Measurements from ENCODE around the gene ITGB3. TPM values are rescaled to one million over a fixed set of nuclear protein-coding genes. Genes with fewer than 3 reads are reported as not detected.

ITGB3 gene
- total RNA-seq, 2 donors from 2014 or later, result 2.0 to 2.1 TPM

- TF ChIP-seq CTCF (IDR thresholded peaks at IDR 0.05), result no peak
- TF ChIP-seq POLR2A (IDR thresholded peaks at IDR 0.05), result no peak
- DNase-seq (peak in 3 of 4 donors; percentile 19 to 39 (median 30)), ATAC-seq (peak; percentile 28)
- intact Hi-C loops (cut with DNase I), result no loop called here
- Histone ChIP-seq H3K36me3 (replicated peaks in 1 of 2; ENCODE audit: insufficient read depth in 1 of 2, low read depth in 2 of 2) (no peaks in the 10 kb centered on the region), H3K27me3 (no peaks in the 10 kb centered on the region), H3K9me3 (no peaks in the 10 kb centered on the region), H3K4me3 (no peak overlapping the region), H3K4me1 (peaks cover 25% of the 10 kb centered on the region), H3K27ac (peak overlapping the region in 2 of 4 donors; percentile 23 to 43)
- WGBS, 2 donors, result 70 to 79% methylated on average over 10 of the region's 10 CpGs
These were observed 25.6 kb downstream of the ITGB3 start for GRCh38 chr17:47279062-47279801.

- Histone ChIP-seq H3K9me3 (no peaks in the 10 kb centered on the region), H3K4me3 (no peak overlapping the region), H3K27me3 (no peaks in the 10 kb centered on the region), H3K36me3 (replicated peaks in 1 of 2; ENCODE audit: insufficient read depth in 1 of 2, low read depth in 2 of 2) (no peaks in the 10 kb centered on the region), H3K27ac (peak overlapping the region in 1 of 4 donors; percentile 43), H3K4me1 (peaks cover 20% of the 10 kb centered on the region)
- DNase-seq (no peak), ATAC-seq (no peak)
- 83 to 88% methylated on average over 14 of the region's 14 CpGs for WGBS, 2 donors
- TF ChIP-seq POLR2A (IDR thresholded peaks at IDR 0.05) (no peak), CTCF (IDR thresholded peaks at IDR 0.05) (no peak)
- intact Hi-C loops (cut with DNase I), result no loop called here
These were observed 26.6 kb downstream of the ITGB3 start for GRCh38 chr17:47280072-47280811.

- DNase-seq (no peak), ATAC-seq (no peak)
- no peak overlapping the region for H3K4me3 ChIP-seq
- H3K4me1 ChIP-seq, result peaks cover 10% of the 10 kb centered on the region
- WGBS, 2 donors, result 86% methylated on average over 6 of the region's 6 CpGs
- intact Hi-C loops (cut with DNase I), result no loop called here
- no peaks in the 10 kb centered on the region for H3K9me3 ChIP-seq
- H3K36me3 ChIP-seq (replicated peaks in 1 of 2; ENCODE audit: insufficient read depth in 1 of 2, low read depth in 2 of 2), result no peaks in the 10 kb centered on the region
- no peaks in the 10 kb centered on the region for H3K27me3 ChIP-seq
- no peak for TF ChIP-seq CTCF (IDR thresholded peaks at IDR 0.05)
- TF ChIP-seq POLR2A (IDR thresholded peaks at IDR 0.05), result no peak
- no peak overlapping the region for H3K27ac ChIP-seq
These were observed 27.6 kb downstream of the ITGB3 start for GRCh38 chr17:47281216-47281615.

- no peak overlapping the region for H3K27ac ChIP-seq
- no peaks in the 10 kb centered on the region for H3K4me1 ChIP-seq
- H3K36me3 ChIP-seq (replicated peaks in 1 of 2; ENCODE audit: insufficient read depth in 1 of 2, low read depth in 2 of 2), result no peaks in the 10 kb centered on the region
- WGBS, 2 donors, result 72 to 73% methylated on average over 6 of the region's 6 CpGs
- H3K4me3 ChIP-seq, result no peak overlapping the region
- H3K27me3 ChIP-seq, result no peaks in the 10 kb centered on the region
- no peak for DNase-seq
- intact Hi-C loops (cut with DNase I), result no loop called here
- TF ChIP-seq CTCF (IDR thresholded peaks at IDR 0.05) (no peak), POLR2A (IDR thresholded peaks at IDR 0.05) (no peak)
- no peaks in the 10 kb centered on the region for H3K9me3 ChIP-seq
- ATAC-seq, result no peak
These were observed 31.4 kb downstream of the ITGB3 start for GRCh38 chr17:47285003-47285402.
